Lung (tissue), 13 donors: ENCODE measurements around the gene CES3. TPM values are rescaled to one million over a fixed set of nuclear protein-coding genes. Genes with fewer than 3 reads are reported as not detected.

ENCODE experiments used
- ATAC-seq: fragments of 200-7000 bp; cut with Tn5 transposase; one replicate; pipeline ENCODE4 v1.9.1; 2020; ENCODE audit warnings: moderate number of reproducible peaks; ENCODE audit not compliant: insufficient read depth, low FRiP score
- DNase-seq, 3 donors: peaks; one replicate each; pipeline ENCODE4 v3.0.0-alpha.2; 2013 to 2017
- H3K27ac ChIP-seq, 2 donors: one replicate each; pipeline ENCODE4 v1.5.1; 2013; ENCODE audit warnings: mild to moderate bottlenecking in 2 of 2, moderate library complexity in 2 of 2, control low read depth in 1 of 2, inconsistent platforms in 1 of 2, low read depth in 1 of 2, low read length in 1 of 2
- H3K27me3 ChIP-seq, 3 donors: one replicate each; pipeline ENCODE4 v1.5.1; 2013; ENCODE audit warnings: low read length in 2 of 3; ENCODE audit not compliant: control insufficient read depth in 3 of 3, insufficient read depth in 3 of 3
- H3K36me3 ChIP-seq, 4 donors: one replicate each; pipeline ENCODE4 v1.5.1; 2013; ENCODE audit warnings: low read length in 4 of 4, mild to moderate bottlenecking in 1 of 4, moderate library complexity in 1 of 4; ENCODE audit not compliant: control insufficient read depth in 4 of 4, insufficient read depth in 4 of 4
- H3K4me1 ChIP-seq, 5 donors: one replicate each; pipeline ENCODE4 v1.5.1; 2013; ENCODE audit warnings: low read length in 5 of 5, mild to moderate bottlenecking in 2 of 5, moderate library complexity in 1 of 5; ENCODE audit not compliant: control insufficient read depth in 5 of 5, insufficient read depth in 5 of 5
- H3K4me3 ChIP-seq: one replicate; pipeline ENCODE4 v1.5.1; 2013; ENCODE audit warnings: mild to moderate bottlenecking, control low read depth, moderate library complexity
- H3K9ac ChIP-seq, 2 donors: one replicate each; pipeline ENCODE4 v1.5.1; 2013; ENCODE audit warnings: low read length in 2 of 2, control low read depth in 1 of 2; ENCODE audit not compliant: insufficient read depth in 1 of 2
- H3K9me3 ChIP-seq, 4 donors: one replicate each; pipeline ENCODE4 v1.5.1; 2013; ENCODE audit warnings: low read length in 3 of 4, mild to moderate bottlenecking in 1 of 4, moderate library complexity in 1 of 4; ENCODE audit not compliant: control insufficient read depth in 4 of 4, insufficient read depth in 3 of 4
- CTCF ChIP-seq: IDR thresholded peaks from 2 replicates; pipeline ENCODE4 v1.5.1; 2012; ENCODE audit warnings: mild to moderate bottlenecking; ENCODE audit errors: control extremely low read depth, extremely low read depth
- WGBS, 2 donors: extraction: QIAGEN DNeasy Blood & Tissue Kit; methylation state at CpG; one replicate each; pipeline ENCODE4 v1.1.7; 2013; 5-methylcytosine and 5-hydroxymethylcytosine counted together
- polyA plus RNA-seq, 2 donors: library from polyadenylated mRNA; stranded (reverse); fragments of 200-250 nt; gene quantifications; one replicate each; pipeline ENCODE4 v1.2.1, GENCODE V29; 2013
- small RNA-seq: library from RNA; depleted of rRNA; stranded (forward); fragments of <200 nt; gene quantifications from one replicate; pipeline ENCODE3, GENCODE V24; 2014; ENCODE audit warnings: low replicate concordance
- total RNA-seq, 2 donors: library from RNA; depleted of rRNA in 1 of 2; stranded (reverse); fragments of >200 nt in 1 of 2; gene quantifications; one replicate each; pipeline ENCODE4 v1.2.1, GENCODE V29; 2014 to 2021
- donor health status: control.
- donor health status: control.
- donor health status: Bipolar disorder and iron deficiency.
- donor health status: healthy.
- donor health status: DM: yes; HTN: yes; CAD: no.

CES3 gene
- total and polyA plus RNA-seq, 4 donors = 0.57 to 2.6 (median 0.91) TPM

GRCh38 chr16:67022531-67023214 lies 61.6 kb downstream of the CES3 start:
- Histone ChIP-seq H3K36me3 (no peaks in the 10 kb centered on the region), H3K27me3 (no peaks in the 10 kb centered on the region), H3K9me3 (no peaks in the 10 kb centered on the region), H3K4me3 (no peak overlapping the region), H3K4me1 (peaks cover 0 to 16% (median 0%) of the 10 kb centered on the region in 5 donors), H3K9ac (no peak overlapping the region), H3K27ac (no peak overlapping the region)
- WGBS, 2 donors = 71 to 86% methylated on average over 4 of the region's 4 CpGs
- TF ChIP-seq CTCF = no peak
- DNase-seq = no peak
- ATAC-seq = no peak

GRCh38 chr16:67023689-67024088 lies 62.6 kb downstream of the CES3 start:
- WGBS, 2 donors = 93 to 96% methylated on average over 1 of the region's 1 CpG
- TF ChIP-seq CTCF = no peak
- no peak for DNase-seq
- Histone ChIP-seq H3K4me1 (peaks cover 0 to 24% (median 4%) of the 10 kb centered on the region in 5 donors), H3K27me3 (no peaks in the 10 kb centered on the region), H3K27ac (no peak overlapping the region), H3K36me3 (no peaks in the 10 kb centered on the region), H3K9ac (no peak overlapping the region), H3K4me3 (no peak overlapping the region), H3K9me3 (no peaks in the 10 kb centered on the region)
- ATAC-seq = no peak

Small RNAs within 50 kb of the gene (small RNA-seq; reads per million reads assigned to genes)
- not detected for gene RN7SL543P

Other genes starting within 250 kb of the CES3 start
- gene DYNC1LI2, start 209.7 kb upstream of the CES3 start, total RNA-seq = 100 to 1,000 TPM; 140 to 147 TPM
- gene DYNC1LI2, start 209.7 kb upstream of the CES3 start, polyA plus RNA-seq = 10 to 100 TPM; 40.7 to 48.8 TPM
- not detected for gene TERB1, start 159.7 kb upstream of the CES3 start, total RNA-seq
- gene TERB1, start 159.7 kb upstream of the CES3 start, polyA plus RNA-seq = not detected
- gene NAE1, start 130.3 kb upstream of the CES3 start, total RNA-seq = 10 to 100 TPM; 31.8 to 64.4 TPM
- 10 to 100 TPM; 24.2 to 26.3 TPM for gene NAE1, start 130.3 kb upstream of the CES3 start, polyA plus RNA-seq
- gene CA7, start 116.9 kb upstream of the CES3 start, total RNA-seq = not detected
- gene CA7, start 116.9 kb upstream of the CES3 start, polyA plus RNA-seq = not detected
- 10 to 100 TPM; 21.3 to 23.0 TPM for gene PDP2, start 80.8 kb upstream of the CES3 start, total RNA-seq
- 1 to 10 TPM; 4.5 to 4.9 TPM for gene PDP2, start 80.8 kb upstream of the CES3 start, polyA plus RNA-seq
- gene CDH16, start 42.4 kb upstream of the CES3 start, total RNA-seq = 1 to 10 TPM in 1 of 2 donors, under 1 TPM in 1; 0.64 to 1.7 TPM
- under 1 TPM in 1 of 2 donors, not detected in 1; 0.25 TPM for gene CDH16, start 42.4 kb upstream of the CES3 start, polyA plus RNA-seq
- gene RRAD, start 35.7 kb upstream of the CES3 start, total RNA-seq = 10 to 100 TPM; 35.4 to 36.0 TPM
- gene RRAD, start 35.7 kb upstream of the CES3 start, polyA plus RNA-seq = 10 to 100 TPM; 31.8 to 42.3 TPM
- 10 to 100 TPM; 48.8 to 79.7 TPM for gene CIAO2B, start 26.9 kb upstream of the CES3 start, total RNA-seq
- gene CIAO2B, start 26.9 kb upstream of the CES3 start, polyA plus RNA-seq = 100 to 1,000 TPM; 238 to 257 TPM
- 10 to 100 TPM; 24.6 to 51.0 TPM for gene CES2, start 25.8 kb upstream of the CES3 start, total RNA-seq
- gene CES2, start 25.8 kb upstream of the CES3 start, polyA plus RNA-seq = 10 to 100 TPM; 26.0 to 26.3 TPM
- gene CES4A, start 27.3 kb downstream of the CES3 start, total RNA-seq = 10 to 100 TPM; 10.5 to 29.8 TPM
- 10 to 100 TPM in 1 of 2 donors, 1 to 10 TPM in 1; 8.0 to 16.7 TPM for gene CES4A, start 27.3 kb downstream of the CES3 start, polyA plus RNA-seq
- gene CBFB, start 67.9 kb downstream of the CES3 start, total RNA-seq = 10 to 100 TPM; 47.6 to 59.4 TPM
- gene CBFB, start 67.9 kb downstream of the CES3 start, polyA plus RNA-seq = 10 to 100 TPM; 23.3 to 29.6 TPM
- 10 to 100 TPM; 14.6 to 36.1 TPM for gene PHAF1, start 148.7 kb downstream of the CES3 start, total RNA-seq
- gene PHAF1, start 148.7 kb downstream of the CES3 start, polyA plus RNA-seq = 10 to 100 TPM in 1 of 2 donors, 1 to 10 TPM in 1; 9.1 to 12.0 TPM
- 10 to 100 TPM; 17.1 to 22.9 TPM for gene B3GNT9, start 189.7 kb downstream of the CES3 start, total RNA-seq
- 10 to 100 TPM in 1 of 2 donors, 1 to 10 TPM in 1; 8.4 to 12.0 TPM for gene B3GNT9, start 189.7 kb downstream of the CES3 start, polyA plus RNA-seq
- gene TRADD, start 198.6 kb downstream of the CES3 start, total RNA-seq = 10 to 100 TPM; 12.4 to 36.1 TPM
- gene TRADD, start 198.6 kb downstream of the CES3 start, polyA plus RNA-seq = 10 to 100 TPM; 17.5 to 37.2 TPM
- 10 to 100 TPM in 1 of 2 donors, 1 to 10 TPM in 1; 3.6 to 30.9 TPM for gene FBXL8, start 198.7 kb downstream of the CES3 start, total RNA-seq
- gene FBXL8, start 198.7 kb downstream of the CES3 start, polyA plus RNA-seq = 10 to 100 TPM; 18.9 to 30.3 TPM
- gene HSF4, start 203.5 kb downstream of the CES3 start, total RNA-seq = 10 to 100 TPM in 1 of 2 donors, 1 to 10 TPM in 1; 5.1 to 28.9 TPM
- 10 to 100 TPM; 13.1 to 62.5 TPM for gene HSF4, start 203.5 kb downstream of the CES3 start, polyA plus RNA-seq
- 10 to 100 TPM; 25.3 to 51.9 TPM for gene NOL3, start 209.3 kb downstream of the CES3 start, total RNA-seq
- gene NOL3, start 209.3 kb downstream of the CES3 start, polyA plus RNA-seq = 10 to 100 TPM; 35.5 to 46.8 TPM
- 10 to 100 TPM; 33.1 to 41.8 TPM for gene MATCAP1, start 222.7 kb downstream of the CES3 start, total RNA-seq
- gene MATCAP1, start 222.7 kb downstream of the CES3 start, polyA plus RNA-seq = 10 to 100 TPM; 18.5 to 18.8 TPM
- 10 to 100 TPM; 11.4 to 16.5 TPM for gene EXOC3L1, start 228.9 kb downstream of the CES3 start, total RNA-seq
- 10 to 100 TPM in 1 of 2 donors, 1 to 10 TPM in 1; 9.7 to 12.6 TPM for gene EXOC3L1, start 228.9 kb downstream of the CES3 start, polyA plus RNA-seq
- 10 to 100 TPM; 27.8 to 68.2 TPM for gene E2F4, start 230.9 kb downstream of the CES3 start, total RNA-seq
- gene E2F4, start 230.9 kb downstream of the CES3 start, polyA plus RNA-seq = 10 to 100 TPM; 44.5 to 86.1 TPM
- gene ELMO3, start 237.9 kb downstream of the CES3 start, total RNA-seq = 10 to 100 TPM in 1 of 2 donors, 1 to 10 TPM in 1; 6.5 to 22.5 TPM
- 10 to 100 TPM; 13.3 to 17.7 TPM for gene ELMO3, start 237.9 kb downstream of the CES3 start, polyA plus RNA-seq